Measurements from ENCODE around the gene MALRD1.

DNA sequence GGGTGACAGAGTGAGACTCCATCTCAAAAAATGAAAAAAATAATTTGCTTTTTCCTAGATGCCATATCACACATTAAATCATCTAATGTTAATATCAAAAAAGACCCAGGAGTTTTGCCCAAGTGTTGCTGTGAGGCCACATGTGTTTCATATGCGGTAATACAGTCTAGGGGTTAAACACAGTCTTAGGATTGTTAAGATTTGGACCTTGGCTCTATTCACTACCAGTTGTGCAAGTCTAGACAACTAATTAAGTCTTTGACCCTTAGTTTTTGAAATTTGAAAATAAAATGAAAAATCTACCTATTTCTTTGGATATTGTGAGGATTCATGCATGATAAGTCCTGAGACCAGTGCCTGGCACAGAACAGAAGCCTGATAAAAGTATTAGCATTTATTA is 14.9 kb upstream of the MALRD1 start:
- TF ChIP-seq, protein P1, sequence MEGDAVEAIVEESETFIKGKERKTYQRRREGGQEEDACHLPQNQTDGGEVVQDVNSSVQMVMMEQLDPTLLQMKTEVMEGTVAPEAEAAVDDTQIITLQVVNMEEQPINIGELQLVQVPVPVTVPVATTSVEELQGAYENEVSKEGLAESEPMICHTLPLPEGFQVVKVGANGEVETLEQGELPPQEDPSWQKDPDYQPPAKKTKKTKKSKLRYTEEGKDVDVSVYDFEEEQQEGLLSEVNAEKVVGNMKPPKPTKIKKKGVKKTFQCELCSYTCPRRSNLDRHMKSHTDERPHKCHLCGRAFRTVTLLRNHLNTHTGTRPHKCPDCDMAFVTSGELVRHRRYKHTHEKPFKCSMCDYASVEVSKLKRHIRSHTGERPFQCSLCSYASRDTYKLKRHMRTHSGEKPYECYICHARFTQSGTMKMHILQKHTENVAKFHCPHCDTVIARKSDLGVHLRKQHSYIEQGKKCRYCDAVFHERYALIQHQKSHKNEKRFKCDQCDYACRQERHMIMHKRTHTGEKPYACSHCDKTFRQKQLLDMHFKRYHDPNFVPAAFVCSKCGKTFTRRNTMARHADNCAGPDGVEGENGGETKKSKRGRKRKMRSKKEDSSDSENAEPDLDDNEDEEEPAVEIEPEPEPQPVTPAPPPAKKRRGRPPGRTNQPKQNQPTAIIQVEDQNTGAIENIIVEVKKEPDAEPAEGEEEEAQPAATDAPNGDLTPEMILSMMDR (IDR thresholded peaks at IDR 0.05): no peak
- TF ChIP-seq TCF7L2 (IDR thresholded peaks at IDR 0.05; ENCODE audit: low read depth, low read length): no peak

Data from Panc1 (cell line).